ENCODE results near the gene NUCKS1.

- TF ChIP-seq POLR2A (IDR thresholded peaks at IDR 0.05) = no peak
- TF ChIP-seq CTCF (IDR thresholded peaks at IDR 0.05) = no peak
These were observed 47.2 kb upstream of the NUCKS1 start for GRCh38 chr1:205797168-205797567.

Measured in thyroid gland (tissue), 4 donors.